ENCODE measurements around the gene HEMK1. TPM values are rescaled to one million over a fixed set of nuclear protein-coding genes. Genes with fewer than 3 reads are reported as not detected.

HEMK1 gene
- total RNA-seq, 1 donor from 2014 or later = 4.5 TPM

DNA sequence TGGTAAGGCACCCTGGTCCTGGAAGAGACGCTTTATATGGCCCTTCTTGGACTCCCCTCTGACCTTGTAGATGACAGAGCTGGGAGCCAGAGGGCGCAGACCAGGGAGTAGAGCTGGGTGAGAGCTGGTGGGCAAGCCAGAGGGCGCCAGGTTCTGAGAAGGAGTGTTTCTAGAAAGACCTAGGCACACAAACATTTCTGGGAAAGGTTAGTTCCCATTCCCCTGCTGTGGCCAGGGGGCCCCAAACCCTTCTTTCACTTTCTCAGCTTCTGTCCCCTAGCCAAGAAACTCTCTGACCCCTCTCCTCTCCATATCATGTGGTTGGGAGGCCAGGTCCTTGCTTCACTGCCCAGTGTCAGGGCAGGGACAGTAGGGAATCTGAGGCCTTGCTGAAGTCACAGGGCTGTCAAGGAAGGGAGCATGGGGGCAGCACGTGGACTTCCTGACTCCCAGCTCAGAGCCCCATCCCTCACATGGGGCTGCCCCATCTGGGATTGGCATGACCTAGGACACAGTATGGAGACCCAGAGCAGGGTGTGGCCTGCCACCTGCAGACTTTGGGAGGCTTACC lies 3.6 kb downstream of the HEMK1 start:
- no peak for FAIRE-seq
- no peak for DNase-seq (ENCODE audit: low spot score in 2 of 2)

GRCh38 chr3:50573566-50574443 lies 4.5 kb downstream of the HEMK1 start:
- no peak for DNase-seq (ENCODE audit: low spot score in 2 of 2)
- FAIRE-seq = no peak

DNA sequence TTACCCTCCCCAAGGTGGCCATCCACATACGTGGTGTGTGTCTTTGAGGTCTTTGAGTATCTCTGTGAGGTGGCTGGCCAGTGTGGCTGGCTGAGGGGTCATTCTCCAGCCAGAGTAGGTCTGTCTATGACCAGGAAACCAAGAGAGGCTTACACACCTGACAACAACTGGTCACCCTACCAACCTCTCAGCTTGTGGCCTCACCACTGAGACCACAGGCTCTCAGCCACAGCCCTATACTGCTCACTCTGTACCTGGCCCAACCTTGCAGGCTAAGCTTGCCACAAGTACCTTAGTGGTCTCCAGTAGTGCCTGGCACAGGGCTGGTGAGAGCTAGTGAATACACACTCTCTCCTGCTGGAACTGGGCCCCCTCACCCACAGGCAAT lies 5.1 kb downstream of the HEMK1 start:
- no peak for DNase-seq (ENCODE audit: low spot score in 2 of 2)
- FAIRE-seq = no peak

DNA sequence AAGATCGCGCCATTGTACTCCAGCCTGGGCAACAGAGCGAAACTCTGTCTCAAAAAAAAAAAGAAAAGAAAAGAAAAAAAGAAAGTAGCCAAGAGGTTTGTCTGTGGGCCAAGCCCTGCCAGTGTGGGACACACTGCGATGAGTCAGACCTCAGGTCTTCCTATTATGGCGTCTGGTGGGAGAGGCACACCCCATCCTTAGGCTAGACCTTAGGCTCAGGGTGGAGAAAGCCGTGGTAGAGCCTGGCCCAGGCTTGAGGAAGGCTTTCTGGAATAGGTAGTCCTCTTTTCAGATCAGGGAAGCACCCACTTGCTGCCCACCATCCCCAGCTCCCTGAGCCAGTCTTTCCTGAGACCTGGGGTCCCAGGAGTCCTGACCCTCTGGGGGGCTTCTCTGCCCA lies 6.0 kb downstream of the HEMK1 start:
- DNase-seq (ENCODE audit: low spot score in 2 of 2) = no peak
- no peak for FAIRE-seq

DNA sequence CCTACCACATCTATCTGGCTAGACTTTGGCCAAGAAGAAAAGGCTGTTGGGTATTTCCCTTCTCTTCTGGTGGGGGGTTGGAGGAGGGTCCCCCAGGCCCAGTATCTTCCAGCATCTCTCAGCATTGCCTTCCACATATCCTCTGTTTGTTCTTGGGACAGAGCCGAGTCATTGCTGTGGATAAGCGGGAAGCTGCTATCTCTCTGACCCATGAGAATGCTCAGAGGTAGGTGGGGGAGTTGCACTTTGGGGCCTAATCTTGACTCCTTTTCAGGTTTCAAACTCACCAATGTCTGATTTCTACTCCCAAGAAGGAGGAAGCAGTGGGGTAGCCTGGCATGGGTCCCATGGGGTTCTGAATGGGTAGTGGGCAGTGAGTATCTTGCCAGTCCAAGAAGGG lies 8.0 kb downstream of the HEMK1 start:
- FAIRE-seq = no peak
- no peak for DNase-seq (ENCODE audit: low spot score in 2 of 2)

GRCh38 chr3:50580683-50581458 lies 11.5 kb downstream of the HEMK1 start:
- DNase-seq (ENCODE audit: low spot score in 2 of 2) (no peak), FAIRE-seq (no peak)

- DNase-seq (ENCODE audit: low spot score in 2 of 2) (no peak), FAIRE-seq (no peak)
Measured at GRCh38 chr3:50581459-50581842, 12.1 kb downstream of the HEMK1 start.

GRCh38 chr3:50582083-50582482 lies 12.8 kb downstream of the HEMK1 start:
- FAIRE-seq (no peak), DNase-seq (ENCODE audit: low spot score in 2 of 2) (no peak)

GRCh38 chr3:50583897-50584296 lies 14.6 kb downstream of the HEMK1 start:
- DNase-seq (ENCODE audit: low spot score in 2 of 2) (no peak), FAIRE-seq (no peak)

- FAIRE-seq (no peak), DNase-seq (ENCODE audit: low spot score in 2 of 2) (no peak)
Measured at GRCh38 chr3:50584391-50584790, 15.1 kb downstream of the HEMK1 start.

GRCh38 chr3:50585919-50586762 lies 16.8 kb downstream of the HEMK1 start:
- DNase-seq (ENCODE audit: low spot score in 2 of 2) = no peak
- no peak for FAIRE-seq

GRCh38 chr3:50586763-50587070 lies 17.4 kb downstream of the HEMK1 start:
- FAIRE-seq (no peak), DNase-seq (ENCODE audit: low spot score in 2 of 2) (no peak)

DNA sequence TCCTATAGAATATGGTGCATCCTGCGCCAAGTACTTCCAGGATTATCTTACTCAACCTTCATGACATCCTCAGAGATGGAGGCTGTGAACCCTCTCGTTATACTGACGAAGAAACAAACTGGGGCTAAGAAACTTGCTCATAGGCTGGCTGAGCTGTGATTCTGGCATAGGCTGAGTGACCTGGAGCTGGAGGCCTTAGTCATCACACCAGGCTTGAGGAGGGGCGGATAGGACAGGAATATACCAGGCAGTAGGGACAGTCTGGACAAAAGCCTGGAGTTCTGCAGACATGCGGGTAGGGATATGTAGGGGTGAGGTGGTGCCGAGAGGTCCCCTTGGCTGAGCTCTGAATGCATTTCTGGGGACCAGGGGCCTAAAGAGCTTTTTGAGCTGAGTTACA lies 18.1 kb downstream of the HEMK1 start:
- no peak for FAIRE-seq
- no peak for DNase-seq (ENCODE audit: low spot score in 2 of 2)

- FAIRE-seq = no peak
- no peak for DNase-seq (ENCODE audit: low spot score in 2 of 2)
Measured at GRCh38 chr3:50587806-50588758, 18.8 kb downstream of the HEMK1 start.

DNA sequence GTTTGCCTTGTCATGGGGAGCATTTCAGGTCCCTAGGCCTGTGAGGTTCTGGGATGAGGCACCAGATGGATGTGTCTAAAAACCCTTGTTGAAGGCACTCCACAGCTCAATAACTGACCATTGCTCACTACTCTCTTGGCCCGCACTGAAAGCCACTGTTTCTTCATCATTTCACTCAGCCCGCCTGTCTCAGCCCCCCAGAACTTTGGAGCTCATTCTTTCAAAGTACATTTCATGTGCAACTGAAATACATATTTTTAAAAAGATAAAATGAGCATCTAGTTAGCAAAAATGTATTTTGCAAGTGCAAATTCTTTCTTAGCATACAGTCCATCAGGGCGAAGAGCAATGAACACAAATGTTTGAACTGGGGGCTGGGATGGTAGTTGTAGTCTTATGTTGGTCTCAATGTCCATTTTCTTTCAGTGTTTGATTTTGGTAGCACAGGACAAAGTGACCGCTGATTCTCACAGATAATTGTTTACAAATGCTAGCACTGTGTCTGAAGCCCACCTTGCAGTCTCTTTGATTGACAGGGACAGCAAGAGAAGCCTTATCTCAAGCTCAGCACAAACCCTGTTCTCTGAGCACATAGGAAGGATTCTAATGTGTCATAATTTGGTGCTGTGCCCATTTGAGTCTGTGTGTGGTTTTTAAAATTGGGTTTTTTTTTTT lies 19.6 kb downstream of the HEMK1 start:
- DNase-seq (ENCODE audit: low spot score in 2 of 2) (no peak), FAIRE-seq (no peak)

DNA sequence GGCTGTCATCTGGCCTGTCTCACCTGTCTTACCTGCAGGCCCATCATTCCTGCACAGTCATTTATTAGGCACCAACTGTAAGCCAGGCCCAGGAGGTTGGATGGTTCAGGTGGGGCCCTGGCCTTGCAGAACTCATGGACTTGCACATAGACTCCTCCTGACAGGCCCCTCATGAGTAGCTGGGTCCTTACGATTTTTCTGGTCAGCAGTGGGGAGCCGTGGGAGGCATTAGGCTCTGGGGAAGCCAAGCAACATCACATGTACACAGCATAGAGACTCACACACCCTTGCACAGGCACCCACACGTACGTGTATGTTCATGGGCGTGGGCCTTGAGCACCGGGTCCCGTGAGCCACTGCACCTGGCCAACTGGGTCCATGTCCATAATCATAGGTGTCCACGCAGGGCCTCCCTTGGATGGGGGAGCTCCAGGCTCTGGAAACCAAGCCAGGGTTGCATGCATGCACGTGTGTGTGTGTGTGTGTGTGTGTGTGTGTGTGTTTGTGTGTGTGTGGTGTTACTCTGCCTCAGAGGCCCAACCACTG lies 21.9 kb downstream of the HEMK1 start:
- FAIRE-seq = no peak
- no peak for DNase-seq (ENCODE audit: low spot score in 2 of 2)

GRCh38 chr3:50592568-50592967 lies 23.2 kb downstream of the HEMK1 start:
- FAIRE-seq (no peak), DNase-seq (ENCODE audit: low spot score in 2 of 2) (no peak)

- FAIRE-seq = no peak
- DNase-seq (ENCODE audit: low spot score in 2 of 2) = no peak
Measured at GRCh38 chr3:50594253-50594785, 25.0 kb downstream of the HEMK1 start.

Data from frontal cortex (tissue), 4 donors.